ENCODE measurements around the gene HAND2.

HAND2 gene

DNA sequence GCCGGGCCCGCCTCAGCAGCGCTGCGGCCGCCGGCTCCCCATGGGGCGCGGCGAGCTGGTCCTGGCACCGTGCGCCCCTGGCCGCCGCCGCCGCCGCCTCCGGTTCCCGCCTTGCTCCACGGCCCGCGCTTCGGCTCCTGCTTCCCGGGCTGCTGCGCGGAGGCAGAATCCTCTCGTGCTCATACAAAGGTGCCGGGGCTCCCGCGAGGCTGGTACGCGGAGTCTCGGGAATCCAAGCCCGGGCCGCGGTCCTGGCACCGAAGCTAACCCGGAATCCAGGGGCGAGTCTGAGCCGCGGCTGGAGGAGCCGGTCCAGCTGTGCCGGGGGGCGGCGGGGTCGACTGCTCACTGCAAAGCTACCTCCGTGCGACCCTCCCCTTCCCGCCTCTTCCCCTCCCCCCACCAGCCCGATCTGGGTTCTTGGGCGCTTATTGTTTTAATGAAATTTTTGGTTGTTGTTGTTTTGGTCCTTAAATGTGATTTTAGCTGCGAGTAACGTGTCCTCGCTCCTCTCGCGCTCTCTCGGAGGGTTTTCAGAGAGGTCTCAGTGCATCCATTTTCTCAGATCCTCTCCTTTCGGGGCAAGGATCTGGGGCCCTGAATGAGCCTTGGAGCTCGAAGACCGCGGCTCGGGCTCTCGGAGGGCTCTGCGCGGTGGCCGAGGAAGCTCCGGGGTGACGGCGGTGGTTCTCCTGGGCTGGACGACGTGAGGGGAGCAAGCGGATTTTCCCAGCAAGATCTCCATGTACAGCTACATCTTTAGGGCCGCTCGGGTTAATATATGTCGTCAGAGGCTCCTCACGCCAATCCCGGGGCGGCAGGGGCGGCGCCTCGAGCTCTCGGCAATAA is at the start of gene HAND2:
HAND2 (minus strand) TSS at position 753 of the 849 bp plus-strand sequence. CDS start 940 bp downstream, outside the sequence.
- no peak for DNase-seq (ENCODE audit: low read depth)

DNA sequence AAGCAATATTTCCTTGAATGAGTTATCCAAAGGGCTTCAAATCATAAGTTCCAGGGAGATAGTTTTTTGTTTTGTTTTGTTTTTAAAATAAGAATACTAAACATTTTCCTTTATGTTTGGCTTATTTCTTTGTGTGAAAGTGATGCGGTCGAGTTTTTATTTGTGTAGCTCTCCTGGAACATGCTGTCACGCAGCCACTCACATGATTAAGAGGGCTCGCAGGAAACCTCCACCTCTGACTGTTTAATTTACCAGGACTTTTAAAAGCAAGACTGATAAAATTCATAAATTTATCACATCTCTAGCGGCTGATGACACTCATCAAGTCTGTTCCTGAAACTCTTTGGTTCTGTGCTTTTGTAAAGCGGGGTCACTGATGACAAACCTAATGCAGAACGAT is 48.9 kb upstream of the HAND2 start:
- DNase-seq (ENCODE audit: low read depth) = no peak

DNA sequence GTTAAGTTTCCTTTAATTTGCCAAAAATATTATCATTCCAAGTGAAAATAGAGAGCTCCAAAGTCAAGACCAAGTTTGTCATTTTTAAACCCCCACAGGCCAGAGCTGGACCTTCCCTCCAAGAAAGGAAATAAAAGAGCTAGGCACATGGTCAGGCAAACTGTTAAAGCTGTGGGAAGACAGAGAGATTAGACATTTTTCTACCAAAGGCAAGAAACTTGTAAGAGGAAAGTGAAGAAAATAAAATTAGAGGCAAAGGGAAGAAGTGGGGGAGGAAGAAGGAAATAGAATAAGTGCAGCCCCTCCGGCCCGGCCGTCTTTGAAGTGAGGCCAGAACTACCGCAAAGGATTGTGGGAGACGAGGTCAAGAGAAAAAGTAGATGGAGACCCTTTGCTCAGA is 47.9 kb upstream of the HAND2 start:
- DNase-seq (ENCODE audit: low read depth) = no peak

DNA sequence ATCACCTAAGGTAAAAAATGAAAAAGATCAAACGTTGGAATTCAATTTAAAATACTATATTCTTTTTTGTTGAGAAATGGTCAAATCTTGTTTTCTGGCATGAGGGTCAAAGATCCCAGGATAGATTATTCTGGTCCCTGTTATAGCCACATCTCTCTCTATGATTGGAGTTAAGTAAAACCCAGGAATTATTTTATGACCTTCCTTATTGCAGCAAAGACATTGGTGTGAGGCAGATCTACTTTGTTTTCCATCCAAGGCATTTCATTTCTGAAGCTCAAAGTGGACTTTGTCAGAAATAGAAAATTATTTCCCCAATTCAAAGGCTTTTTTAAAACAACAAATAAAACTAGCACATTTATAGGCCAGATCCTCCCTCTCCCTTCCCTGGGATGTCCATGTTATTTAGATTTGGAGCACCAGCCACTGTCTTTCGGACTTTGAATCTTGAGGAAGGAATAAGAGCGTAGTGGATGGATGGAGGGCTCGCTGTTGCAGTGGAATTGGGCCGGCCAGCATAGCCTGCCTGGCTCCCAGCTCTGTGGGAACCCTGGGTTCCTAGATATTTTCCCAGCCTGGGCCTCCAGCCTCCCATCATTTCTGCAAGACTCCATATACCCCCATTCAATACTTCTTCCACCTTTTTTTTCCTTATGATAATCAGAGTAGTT is 45.6 kb upstream of the HAND2 start:
- DNase-seq (ENCODE audit: low read depth) = no peak

DNA sequence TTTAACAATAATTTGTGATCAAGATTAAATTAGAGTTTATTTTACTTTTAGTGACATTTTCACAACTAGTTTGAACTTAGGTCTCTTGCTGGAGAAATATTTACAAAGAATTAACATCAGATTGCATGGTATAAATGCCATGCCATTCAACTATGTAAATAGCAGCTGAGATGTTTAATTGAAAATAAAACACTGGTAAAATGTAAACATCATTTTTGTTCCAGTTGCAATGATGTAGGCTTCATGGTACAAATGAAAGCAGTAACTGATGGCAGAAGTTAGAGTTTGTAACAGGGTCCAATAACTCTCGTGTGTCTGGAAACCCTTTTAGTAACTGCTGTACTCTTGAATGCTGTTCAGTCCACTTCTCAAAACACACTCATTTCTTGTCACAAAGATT is 43.7 kb upstream of the HAND2 start:
- DNase-seq (ENCODE audit: low read depth) = no peak

DNA sequence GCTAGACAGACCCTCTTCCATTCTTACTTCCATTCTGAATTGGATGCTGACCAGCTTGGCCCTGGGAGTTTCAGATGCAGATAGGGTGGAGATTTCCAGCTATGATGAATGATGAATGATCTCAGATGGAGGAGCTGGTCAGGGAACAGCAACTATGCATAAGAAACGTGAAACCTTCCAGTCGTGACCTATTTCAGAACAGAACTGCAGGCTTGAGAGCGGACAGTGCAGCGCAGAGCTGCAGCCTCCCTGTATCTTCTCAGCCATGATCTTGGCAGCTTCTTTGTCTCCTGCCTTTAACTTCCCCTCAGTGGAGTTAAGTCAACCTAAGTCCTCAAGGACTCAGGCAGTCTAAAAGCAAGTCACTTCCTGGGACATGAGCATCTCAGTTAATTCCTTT is 43.3 kb upstream of the HAND2 start:
- no peak for DNase-seq (ENCODE audit: low read depth)

DNA sequence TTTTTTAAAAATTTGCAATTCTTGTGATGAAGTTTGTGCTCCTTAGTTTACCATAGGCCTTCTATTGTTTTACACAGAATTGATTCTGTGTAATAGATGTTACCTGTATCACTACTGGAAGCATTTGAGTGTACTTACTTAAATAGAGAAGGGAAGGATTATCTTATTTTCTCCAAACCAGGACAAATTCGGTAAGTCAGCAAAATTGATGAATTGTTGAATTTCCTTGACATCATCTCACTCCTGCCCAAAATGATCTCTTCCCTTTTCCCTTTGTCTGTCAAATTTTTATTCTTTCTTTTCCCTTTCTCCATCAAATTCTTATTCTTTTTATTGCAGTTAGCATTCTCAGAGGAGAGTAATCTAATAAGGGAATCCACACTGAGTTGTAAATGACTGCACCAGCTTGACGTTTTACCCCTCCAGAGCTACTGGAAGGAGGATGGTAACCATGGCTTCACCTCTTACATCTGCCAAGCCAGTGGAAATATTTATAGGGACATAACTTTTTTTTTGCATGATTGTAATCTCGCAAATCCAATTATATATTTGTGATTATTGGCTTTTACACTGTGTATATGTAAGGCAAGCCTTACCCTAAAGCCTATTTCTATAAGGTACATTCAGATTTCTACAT is 42.6 kb upstream of the HAND2 start:
- no peak for DNase-seq (ENCODE audit: low read depth)

DNA sequence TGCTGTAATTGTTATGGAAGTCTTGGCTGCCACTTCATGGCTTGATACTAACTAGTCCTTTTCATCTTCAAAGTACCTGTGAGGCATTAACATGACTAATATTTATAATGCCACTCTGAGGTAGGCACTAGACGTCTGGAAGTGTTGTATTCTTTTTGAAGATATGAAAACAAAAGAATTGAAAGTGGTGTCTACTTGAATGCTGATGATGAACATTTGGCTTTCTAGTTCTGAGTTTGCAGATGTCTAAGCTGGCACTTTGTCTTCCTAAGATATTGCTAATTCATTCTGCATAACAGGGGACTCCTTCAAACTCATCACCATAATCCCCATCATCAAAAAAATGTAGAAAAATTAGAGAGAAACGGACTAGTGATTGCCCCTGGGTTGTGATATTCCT is 41.6 kb upstream of the HAND2 start:
- DNase-seq (ENCODE audit: low read depth) = no peak

DNA sequence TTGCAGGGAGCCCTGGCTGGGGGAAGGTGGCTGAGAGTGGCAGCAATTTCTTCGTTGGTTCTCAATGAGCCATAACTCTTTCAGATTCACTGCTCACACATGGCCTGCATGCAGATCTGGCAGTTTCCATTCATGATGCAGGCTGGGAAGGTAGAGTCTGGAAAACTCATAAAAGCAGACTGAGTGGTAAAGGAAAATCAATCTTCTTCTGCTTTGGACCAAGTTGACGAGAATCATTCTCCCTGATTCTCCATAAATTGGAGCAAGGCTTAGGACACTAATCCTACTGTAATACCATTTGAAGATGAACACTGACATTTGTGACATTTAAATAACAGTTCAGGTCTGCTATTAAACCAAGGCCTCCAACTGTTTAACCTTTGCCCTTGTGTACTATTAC is 35.3 kb upstream of the HAND2 start:
- DNase-seq (ENCODE audit: low read depth) = no peak

DNA sequence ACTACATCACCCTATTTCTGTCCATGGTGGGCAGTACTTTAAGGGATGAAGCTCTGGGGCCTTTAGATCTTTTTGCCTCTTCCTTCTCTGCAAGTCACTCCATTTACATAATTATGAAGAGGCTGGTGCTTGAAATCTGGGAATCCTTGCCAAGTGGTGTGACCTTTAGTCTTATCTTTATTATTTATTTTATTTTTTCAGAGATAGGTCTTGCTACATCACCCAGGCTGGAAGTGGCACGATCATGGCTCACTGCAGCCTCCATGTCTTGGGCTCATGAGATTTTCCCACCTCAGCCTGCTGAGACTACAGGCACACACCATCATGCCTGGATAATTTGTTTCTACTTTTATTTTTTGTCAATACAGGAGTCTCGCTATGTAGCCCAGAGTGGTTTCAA is 34.4 kb upstream of the HAND2 start:
- no peak for DNase-seq (ENCODE audit: low read depth)

DNA sequence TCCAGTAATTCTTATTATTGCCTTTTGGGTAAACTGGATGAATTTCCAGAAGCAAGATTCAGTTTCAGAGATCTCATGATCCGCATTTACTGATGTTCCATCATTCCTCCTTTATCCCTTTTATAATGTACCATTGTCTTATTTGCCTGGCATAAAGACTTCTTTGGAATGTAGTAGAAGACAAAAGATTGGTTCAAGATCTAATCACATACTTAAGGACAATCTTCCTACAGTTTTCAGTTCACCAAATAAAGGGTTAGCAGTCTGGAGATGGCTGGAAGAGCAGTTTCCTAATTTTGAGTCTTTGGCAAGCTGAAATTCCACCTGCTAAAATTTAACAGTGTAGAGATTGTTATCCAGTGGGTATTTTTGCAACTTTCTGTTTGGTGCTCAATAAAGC is 30.9 kb upstream of the HAND2 start:
- DNase-seq (ENCODE audit: low read depth) = no peak

DNA sequence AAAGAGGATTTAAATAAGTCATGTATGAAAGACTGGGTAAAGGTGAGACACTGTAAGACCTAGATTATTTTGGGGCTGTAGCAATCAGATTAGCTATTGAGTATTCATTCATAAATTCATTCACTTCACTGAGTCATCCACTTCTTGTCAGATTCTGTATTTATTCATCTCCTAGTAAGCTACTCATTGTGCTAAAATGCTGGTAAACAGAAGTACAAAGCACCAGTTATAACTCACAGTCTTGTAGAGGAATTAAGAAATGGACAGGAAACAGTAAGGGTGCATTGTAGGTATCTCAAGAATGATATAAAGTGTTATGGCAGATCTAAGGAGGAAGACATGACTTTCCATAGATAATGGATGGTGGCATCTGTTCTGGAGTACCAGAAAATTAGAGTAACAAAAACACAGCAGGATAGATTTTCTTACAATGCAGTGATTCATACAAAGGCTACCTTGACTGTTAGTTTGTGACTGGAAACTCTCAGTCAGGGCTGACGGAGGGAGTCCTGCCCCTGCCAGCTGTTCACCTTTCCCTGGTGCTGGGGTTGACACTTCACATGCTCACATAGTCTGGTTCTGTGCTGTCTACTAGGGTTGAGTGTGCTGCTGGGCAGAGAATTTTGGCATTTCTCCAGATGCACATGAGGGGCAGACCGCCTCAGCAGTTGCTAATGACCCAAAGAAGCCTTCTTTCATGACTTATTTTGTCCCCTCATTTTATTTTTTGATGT is 26.5 kb upstream of the HAND2 start:
- DNase-seq (ENCODE audit: low read depth) = no peak

DNA sequence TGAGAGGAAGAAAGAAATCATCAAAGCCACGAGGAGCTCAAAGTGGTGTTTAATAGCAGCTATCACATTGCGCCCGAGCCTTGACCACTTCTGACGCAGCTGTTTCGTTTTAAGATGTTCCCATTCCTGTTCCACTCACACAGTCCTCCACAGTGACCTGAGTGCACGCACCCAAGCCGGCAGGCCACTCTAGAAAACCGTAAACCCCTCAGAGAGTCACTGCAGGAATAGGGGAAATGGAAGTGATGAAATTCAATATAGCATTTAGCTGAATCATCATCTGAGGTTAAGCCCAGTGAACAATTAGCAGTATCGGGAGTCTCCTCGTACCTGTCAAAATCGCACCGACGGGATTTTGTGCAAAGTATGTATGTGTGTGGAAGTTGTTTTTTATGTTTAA is 17.9 kb upstream of the HAND2 start:
- DNase-seq (ENCODE audit: low read depth) = no peak

DNA sequence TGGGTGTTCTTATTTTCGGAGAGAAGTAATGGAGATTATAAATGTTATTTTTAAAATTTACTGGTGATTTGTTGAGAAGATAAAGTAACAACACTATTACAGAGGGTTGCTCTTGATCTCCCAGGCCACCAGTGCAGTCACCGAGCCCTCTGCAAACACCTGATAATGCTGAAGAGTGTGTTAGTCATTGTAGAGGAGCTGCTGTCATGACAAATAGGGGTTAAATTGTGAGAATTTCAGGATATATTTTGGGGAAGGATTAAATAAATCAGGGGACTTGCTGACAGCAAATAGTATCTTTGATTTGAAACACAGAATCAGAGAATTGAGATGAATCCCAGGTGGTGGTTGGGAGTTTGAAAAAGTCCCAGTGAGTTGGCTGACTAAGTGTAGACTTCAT is 16.7 kb upstream of the HAND2 start:
- no peak for DNase-seq (ENCODE audit: low read depth)

DNA sequence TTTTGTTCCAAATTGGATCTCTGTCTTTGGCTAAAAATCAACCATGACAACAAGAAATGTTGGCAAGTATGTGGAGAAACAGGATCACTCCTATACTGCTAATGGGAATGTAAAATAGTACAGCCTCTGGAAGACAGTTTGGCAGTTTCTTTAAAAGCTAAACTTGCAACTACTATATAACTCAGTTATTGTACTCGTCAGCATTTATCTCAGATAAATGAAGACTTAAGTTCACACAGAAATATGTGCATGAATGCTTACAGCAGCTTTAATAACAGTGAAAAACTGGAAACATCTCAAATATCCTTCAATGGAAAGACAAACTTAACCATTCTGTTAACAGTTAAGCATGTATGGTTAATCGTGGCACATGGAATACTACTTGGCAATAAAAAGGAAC is 15.4 kb upstream of the HAND2 start:
- no peak for DNase-seq (ENCODE audit: low read depth)

DNA sequence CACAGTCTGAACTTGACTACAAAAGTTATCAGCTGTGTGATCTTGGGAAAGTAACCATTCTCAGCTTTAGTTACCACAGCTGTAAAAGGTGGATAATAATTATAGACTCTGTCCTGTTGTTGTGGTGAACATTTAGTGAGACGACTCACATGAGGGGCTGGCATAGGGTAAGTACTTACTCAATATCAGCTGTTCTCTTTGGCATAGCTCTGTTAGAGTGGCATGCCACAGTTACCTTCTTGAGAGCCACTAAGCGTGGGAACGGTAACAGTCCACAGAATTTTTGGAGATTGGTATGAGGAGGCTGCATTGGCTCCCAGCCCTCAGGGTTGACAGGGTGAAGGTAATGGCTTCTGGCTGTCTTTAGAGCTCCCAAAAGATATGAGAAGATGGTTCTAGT is 13.2 kb upstream of the HAND2 start:
- DNase-seq (ENCODE audit: low read depth) = no peak

DNA sequence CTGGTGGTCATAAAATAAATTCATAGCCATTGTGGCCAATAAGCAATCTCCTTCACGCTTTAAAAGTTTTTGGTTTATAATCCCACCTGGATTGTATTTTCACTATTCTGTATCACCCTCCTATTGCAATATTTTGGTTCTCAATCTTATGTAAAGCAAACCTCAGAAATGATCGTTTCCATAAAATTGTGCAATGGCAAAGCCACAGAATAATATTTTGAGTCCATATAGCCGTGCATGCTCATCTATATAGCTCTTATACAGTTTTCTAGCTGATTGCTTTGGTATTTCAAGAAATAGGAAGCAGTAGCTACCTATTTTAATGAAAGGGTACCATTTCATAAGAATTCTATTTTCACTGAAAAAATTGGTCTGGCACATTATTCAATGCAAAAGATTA is 10.0 kb upstream of the HAND2 start:
- DNase-seq (ENCODE audit: low read depth) = no peak

DNA sequence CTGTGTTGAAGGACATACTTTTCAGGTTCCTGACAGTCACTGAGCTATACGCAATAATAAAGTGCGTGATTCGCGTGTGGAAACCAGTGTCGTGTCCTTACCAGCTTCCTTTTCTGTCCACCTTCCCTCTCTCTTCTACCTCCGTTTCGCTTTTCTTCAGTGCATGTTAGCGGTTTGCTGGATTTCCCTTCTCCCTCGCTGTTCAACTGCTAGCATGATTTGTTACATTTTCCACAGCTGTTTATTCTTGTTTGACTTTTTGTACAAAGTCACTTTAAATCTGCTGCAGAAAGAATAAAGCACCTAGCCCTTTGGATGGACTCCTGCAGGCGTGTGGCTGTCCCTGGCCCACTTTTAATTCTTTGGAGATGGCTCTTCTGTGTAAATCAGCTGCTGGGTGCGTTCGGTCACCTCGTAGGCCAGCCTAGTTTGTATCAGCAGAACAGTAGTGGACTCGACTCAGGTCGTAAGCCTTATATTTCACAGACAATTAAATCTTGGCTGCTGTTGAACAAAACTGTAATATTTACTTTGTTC is 8.9 kb upstream of the HAND2 start:
- DNase-seq (ENCODE audit: low read depth) = no peak

DNA sequence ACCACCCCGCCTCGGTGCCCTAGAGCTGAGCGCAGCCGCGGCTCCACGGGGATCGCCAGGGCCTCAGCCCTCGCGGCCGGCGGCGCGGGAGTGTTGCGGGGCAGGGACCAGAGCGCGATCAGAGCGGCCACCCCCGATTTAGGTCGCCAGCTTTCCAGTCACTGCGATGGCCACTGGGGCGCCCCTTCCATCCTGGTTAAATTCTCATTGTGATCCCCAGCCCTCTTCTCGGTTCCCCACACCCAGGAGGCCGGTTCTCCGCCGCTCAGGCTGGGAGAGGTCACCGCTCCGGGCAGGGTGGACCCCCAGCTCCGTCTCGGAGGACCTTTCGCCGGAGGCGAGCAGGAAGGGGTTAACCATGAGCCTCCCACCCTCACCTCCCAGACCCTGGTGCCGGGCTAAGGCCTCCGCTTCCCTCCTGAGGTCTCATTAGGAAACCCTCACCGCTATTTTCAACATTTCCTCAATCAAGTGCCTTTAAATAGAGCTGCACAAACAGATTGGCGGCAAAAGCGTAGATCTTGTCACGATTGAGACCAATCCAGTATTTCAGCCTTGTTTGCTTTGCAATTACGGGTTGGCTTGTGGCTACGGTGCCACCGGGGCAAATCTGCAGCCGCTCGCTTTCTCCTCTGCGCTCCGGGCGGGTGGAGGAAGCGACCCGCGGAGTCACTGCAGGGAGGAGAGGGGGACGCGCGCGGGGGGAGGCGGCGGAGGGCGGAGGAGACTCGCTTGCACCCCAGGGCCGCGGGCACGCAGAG is 8.3 kb upstream of the HAND2 start:
- no peak for DNase-seq (ENCODE audit: low read depth)

DNA sequence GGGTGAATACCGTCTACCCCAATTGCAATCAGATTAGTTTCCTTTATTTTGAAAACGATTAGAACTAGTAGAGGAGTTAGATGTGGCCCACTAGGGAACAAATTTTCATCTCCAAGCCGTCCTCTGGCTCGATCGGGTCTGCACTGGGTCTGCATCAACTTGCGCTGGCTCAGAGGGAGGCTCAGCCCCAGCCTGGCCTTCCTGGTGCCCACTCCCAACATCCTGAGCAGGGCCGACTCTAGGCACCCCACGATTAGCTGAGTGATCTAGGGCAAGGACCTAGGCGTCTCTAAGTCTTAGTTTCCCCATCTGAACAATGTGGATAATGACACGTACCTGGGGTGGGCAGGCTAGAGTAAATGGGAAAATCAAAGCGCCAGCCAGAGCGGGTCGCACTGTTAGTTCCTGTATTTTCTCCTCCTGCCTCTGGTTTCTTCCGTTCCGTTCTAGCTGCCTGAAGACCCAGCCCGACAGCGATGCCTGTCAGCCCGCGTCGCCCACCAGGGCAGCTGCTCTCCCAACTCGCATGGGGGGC is 7.7 kb upstream of the HAND2 start:
- DNase-seq (ENCODE audit: low read depth) = no peak

DNA sequence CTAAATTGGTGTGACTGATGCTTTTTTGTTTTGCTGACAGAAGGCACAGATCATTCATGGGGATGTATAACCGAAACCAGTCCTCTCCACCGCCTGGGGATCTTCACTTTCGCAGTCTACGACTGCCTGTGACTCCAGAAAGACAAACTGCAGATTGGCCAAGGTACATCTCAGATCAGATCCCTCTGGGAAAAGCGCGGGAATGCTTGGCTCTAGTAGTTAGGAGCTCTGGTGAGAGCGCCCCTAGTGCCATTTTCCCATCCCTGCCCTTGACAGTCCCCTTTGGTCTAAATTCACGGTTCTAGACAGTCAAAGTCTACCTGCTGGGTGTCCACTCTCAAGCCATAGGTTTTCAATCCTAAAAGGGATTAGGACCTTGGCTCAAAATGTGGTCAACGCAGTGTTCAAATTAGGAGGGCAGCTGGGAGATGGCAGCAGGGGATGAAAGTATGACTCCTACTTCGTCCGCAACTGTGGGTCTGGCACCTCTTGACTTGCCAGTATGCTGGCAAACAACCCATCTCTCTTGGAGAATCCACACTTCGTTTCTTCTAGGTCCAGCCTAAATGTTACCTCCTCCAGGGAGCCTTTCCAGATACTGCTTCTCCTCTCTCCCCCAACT is 6.9 kb upstream of the HAND2 start:
- DNase-seq (ENCODE audit: low read depth) = no peak

Data from HS-27A (cell line).